ENCODE results near the gene NLE1. TPM values are rescaled to one million over a fixed set of nuclear protein-coding genes. Genes with fewer than 3 reads are reported as not detected.

NLE1 gene
- total and polyA plus RNA-seq, 2 of the 8 experiments (the other 6 are each of a cell fraction or from before 2014, with no cell fraction given), result 50.4 to 51.5 TPM

DNA sequence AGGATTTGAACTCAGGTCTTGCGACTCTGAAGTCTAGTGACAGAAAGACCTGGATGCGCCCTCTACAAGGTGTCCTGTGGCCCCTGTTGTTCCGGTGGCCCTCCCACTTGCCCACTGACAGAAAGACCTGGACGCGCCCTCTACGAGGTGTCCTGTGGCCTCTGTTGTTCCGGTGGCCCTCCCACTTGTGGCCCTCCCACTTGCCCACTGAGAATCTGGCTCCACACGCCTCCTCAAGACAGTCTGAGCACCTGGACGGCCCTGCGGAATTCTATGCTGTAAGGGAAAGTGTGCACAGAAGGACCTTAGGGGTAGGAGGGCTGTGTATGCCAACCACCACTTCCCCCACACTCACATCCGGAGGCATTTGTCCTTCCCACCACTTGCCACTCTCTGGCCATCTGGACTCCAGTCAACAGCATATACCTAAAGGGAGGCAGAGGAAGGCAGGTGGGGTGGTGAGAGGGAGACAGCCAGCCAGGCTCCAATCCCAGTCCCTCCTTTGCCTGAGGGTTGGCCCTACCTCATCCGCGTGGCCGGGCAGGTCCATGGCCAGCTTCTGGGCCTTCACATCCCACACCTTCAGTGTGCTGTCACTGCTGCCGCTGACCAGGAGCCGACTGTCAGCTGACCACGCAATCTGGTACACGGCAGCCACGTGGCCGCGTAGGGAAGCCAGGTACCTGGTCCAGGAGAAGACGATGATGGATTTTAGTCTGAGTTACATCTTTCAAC is 9.1 kb downstream of the NLE1 start:
- H3K79me2 ChIP-seq (ENCODE audit: control insufficient read depth in 1 of 2, insufficient read depth in 2 of 2, low read length in 2 of 2), result no peaks in the 10 kb centered on the region
- H3K79me1 ChIP-seq (ENCODE audit: low read depth, low read length), result no peaks in the 10 kb centered on the region
- no peak overlapping the region for H2BK5ac ChIP-seq (ENCODE audit: low read depth, low read length)
- H2BK12ac ChIP-seq (ENCODE audit: low read depth, low read length), result no peak overlapping the region
- H3K4me2 ChIP-seq (ENCODE audit: insufficient read depth in 1 of 2, low read depth in 2 of 2, low read length in 2 of 2), result no peak overlapping the region
- H2AFZ ChIP-seq (ENCODE audit: low read length), result no peak overlapping the region
- H4K8ac ChIP-seq (ENCODE audit: extremely low read depth, insufficient read depth, low read length), result no peak overlapping the region; the same call in 1 of the 2 replicates
- ChIA-PET CTCF (ENCODE audit: partially characterized antibody) (interaction anchor here (0.7 kb wide), 1 partner anchor 13 kb away, joined by 3 read pairs; the partner anchor contains the start of gene RAD51D), POLR2A (ENCODE audit: partially characterized antibody) (interaction anchor here (0.5 to 7.5 kb wide), 2 partner anchors 6 to 154 kb away, joined by 3 to 84 read pairs; partner anchors contain the start of gene NLE1)
- no peak overlapping the region for H4K5ac ChIP-seq (ENCODE audit: insufficient read length, low read depth, low read length)
- peaks cover 43 to 71% (median 66%) of the 10 kb centered on the region in 4 experiments for H3K36me3 ChIP-seq (ENCODE audit: control insufficient read depth in 2 of 4, insufficient read depth in 4 of 4, low read length in 3 of 4)
- peaks cover 0 to 3% of the 10 kb centered on the region in 2 experiments; a peak in 1 of 4 replicates for H3K9me3 ChIP-seq (ENCODE audit: insufficient read depth in 2 of 2, low read depth in 1 of 2, low read length in 1 of 2)
- H2AK5ac ChIP-seq (ENCODE audit: low read depth, low read length), result no peak overlapping the region
- H3K18ac ChIP-seq (ENCODE audit: extremely low read depth, low read length), result no peak overlapping the region
- no peaks in the 10 kb centered on the region for H3K23me2 ChIP-seq (ENCODE audit: low read depth, low read length)
- H3K23ac ChIP-seq (ENCODE audit: insufficient read length), result no peak overlapping the region
- H3K4me3 ChIP-seq (ENCODE audit: extremely low read depth in 1 of 4, insufficient read depth in 2 of 4, low read depth in 3 of 4, low read length in 4 of 4), result no peak overlapping the region
- no peaks in the 10 kb centered on the region; a peak in 1 of 7 replicates for H3K27me3 ChIP-seq (replicated peaks in 1 of 4; ENCODE audit: control insufficient read depth in 3 of 4, extremely low read depth in 1 of 4, insufficient read depth in 3 of 4, low read length in 3 of 4)
- no peak overlapping the region for H3K14ac ChIP-seq (ENCODE audit: insufficient read length)
- no peak overlapping the region for H3K56ac ChIP-seq (replicated peaks; ENCODE audit: insufficient read length, low read depth, low read length)
- FAIRE-seq (no peak), DNase-seq (ENCODE audit: low read depth in 1 of 2, low spot score in 2 of 2) (no peak)
- H4K20me1 ChIP-seq (replicated peaks in 1 of 2; ENCODE audit: control insufficient read depth in 1 of 2, insufficient read depth in 2 of 2, low read length in 2 of 2), result peaks cover 5 to 25% of the 10 kb centered on the region in 2 experiments
- no peak overlapping the region for H3K4ac ChIP-seq (replicated peaks; ENCODE audit: insufficient read length, low read depth, low read length)
- no peaks in the 10 kb centered on the region for H3K4me1 ChIP-seq (replicated peaks in 1 of 4; ENCODE audit: control insufficient read depth in 3 of 4, insufficient read depth in 4 of 4, low read length in 3 of 4)
- no peak overlapping the region for H2BK15ac ChIP-seq (ENCODE audit: low read length)
- no peak overlapping the region for H4K91ac ChIP-seq (replicated peaks; ENCODE audit: insufficient read length, low read length)
- H2BK120ac ChIP-seq (replicated peaks; ENCODE audit: low read depth, low read length), result no peak overlapping the region
- WGBS, 2 experiments (ENCODE audit: extremely low coverage in 1 of 2, insufficient coverage in 1 of 2, insufficient read length in 1 of 2, insufficient replicate concordance in 2 of 2, low coverage in 1 of 2, low lambda C conversion rate in 2 of 2, missing lambda C conversion rate in 1 of 2), result 89% methylated on average over 22 of the region's 22 CpGs; no CpG with 5 or more reads in 1 of the 2 experiments
- no peak overlapping the region for H2BK20ac ChIP-seq (ENCODE audit: low read length)
- no peak overlapping the region for H3K9ac ChIP-seq (replicated peaks in 1 of 4; ENCODE audit: extremely low read depth in 1 of 4, low read depth in 3 of 4, low read length in 3 of 4)
- H3K27ac ChIP-seq (ENCODE audit: low read depth, low read length), result no peak overlapping the region
- TF ChIP-seq SAP30 (IDR thresholded peaks at IDR 0.05; ENCODE audit: insufficient read depth, insufficient replicate concordance, low read length), result no peak
- no peak for TF ChIP-seq KDM5A (IDR thresholded peaks at IDR 0.05; ENCODE audit: low read length)
- no peak for TF ChIP-seq CBX5 (IDR thresholded peaks at IDR 0.05; ENCODE audit: low read depth, low read length)
- no peak for TF ChIP-seq TEAD4 (IDR thresholded peaks at IDR 0.05; ENCODE audit: low read depth, low read length)
- no peak for TF ChIP-seq RAD21 (IDR thresholded peaks at IDR 0.05 in 1 of 2, conservative IDR thresholded peaks at IDR 0.05 in 1 of 2; ENCODE audit: low read depth in 2 of 2, low read length in 2 of 2)
- no peak for TF ChIP-seq TBP (IDR thresholded peaks at IDR 0.05; ENCODE audit: low read depth, low read length)
- TF ChIP-seq SIRT6 (IDR thresholded peaks at IDR 0.05; ENCODE audit: low read length), result no peak
- TF ChIP-seq, protein P1, sequence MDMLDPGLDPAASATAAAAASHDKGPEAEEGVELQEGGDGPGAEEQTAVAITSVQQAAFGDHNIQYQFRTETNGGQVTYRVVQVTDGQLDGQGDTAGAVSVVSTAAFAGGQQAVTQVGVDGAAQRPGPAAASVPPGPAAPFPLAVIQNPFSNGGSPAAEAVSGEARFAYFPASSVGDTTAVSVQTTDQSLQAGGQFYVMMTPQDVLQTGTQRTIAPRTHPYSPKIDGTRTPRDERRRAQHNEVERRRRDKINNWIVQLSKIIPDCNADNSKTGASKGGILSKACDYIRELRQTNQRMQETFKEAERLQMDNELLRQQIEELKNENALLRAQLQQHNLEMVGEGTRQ (IDR thresholded peaks at IDR 0.05; ENCODE audit: low read length), result no peak
- no peak for TF ChIP-seq GTF2F1 (IDR thresholded peaks at IDR 0.05; ENCODE audit: borderline replicate concordance, low read depth, low read length)
- TF ChIP-seq KDM1A (IDR thresholded peaks at IDR 0.05; ENCODE audit: borderline replicate concordance, low read length), result no peak
- no peak for TF ChIP-seq YY1 (IDR thresholded peaks at IDR 0.05; ENCODE audit: low read depth, low read length)
- TF ChIP-seq ASH2L (IDR thresholded peaks at IDR 0.05; ENCODE audit: low read length), result no peak
